Measurements from ENCODE around the gene RDH5.

RDH5 gene

DNA sequence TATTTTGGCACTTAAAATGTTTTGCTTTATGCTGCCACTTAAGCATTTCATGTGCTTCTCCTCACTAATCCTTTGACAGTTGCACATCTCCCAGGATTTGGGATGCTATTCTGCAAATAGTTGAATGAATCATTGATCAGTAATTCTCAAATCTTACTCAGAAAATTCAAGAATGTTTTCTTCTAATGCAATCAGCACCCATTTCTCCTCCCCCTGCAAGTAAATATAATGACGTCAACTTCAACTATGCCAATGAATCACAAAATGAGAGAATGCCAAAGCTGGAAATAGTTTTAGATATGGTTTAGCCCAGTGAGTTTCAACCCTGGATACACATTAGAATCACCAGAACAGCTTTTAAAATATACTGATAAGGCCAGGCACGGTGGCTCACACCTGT, 6.5 kb upstream of the RDH5 start:
- DNase-seq = no peak

DNA sequence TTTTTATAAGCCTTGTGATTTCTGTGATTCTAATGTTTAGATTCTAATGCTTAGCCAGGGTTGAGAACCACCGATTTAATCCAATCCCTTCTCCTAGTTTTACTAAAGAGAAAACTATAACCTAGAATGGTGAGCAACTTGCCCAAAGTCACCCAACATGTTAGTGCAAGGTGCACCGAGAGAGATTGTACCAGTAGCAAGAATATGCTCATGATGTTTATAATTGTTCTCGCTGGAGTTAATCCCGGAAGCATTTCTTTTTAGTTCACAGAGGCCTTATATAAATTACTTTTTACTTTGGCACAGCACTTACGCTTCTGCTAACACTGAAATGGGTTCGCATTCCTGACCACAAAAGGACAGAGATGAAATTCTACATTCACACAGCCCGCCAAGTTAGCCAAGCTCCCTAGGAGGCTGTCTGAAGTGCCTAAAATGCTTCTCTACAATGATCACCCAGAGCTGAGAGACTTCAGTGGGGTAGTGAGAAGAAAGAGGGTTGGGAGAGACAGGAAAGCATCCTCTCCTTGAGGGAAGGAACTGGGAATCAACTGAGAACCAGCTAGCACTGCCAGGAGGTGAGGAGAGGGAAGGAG, 4.9 kb upstream of the RDH5 start:
- no peak for DNase-seq

DNA sequence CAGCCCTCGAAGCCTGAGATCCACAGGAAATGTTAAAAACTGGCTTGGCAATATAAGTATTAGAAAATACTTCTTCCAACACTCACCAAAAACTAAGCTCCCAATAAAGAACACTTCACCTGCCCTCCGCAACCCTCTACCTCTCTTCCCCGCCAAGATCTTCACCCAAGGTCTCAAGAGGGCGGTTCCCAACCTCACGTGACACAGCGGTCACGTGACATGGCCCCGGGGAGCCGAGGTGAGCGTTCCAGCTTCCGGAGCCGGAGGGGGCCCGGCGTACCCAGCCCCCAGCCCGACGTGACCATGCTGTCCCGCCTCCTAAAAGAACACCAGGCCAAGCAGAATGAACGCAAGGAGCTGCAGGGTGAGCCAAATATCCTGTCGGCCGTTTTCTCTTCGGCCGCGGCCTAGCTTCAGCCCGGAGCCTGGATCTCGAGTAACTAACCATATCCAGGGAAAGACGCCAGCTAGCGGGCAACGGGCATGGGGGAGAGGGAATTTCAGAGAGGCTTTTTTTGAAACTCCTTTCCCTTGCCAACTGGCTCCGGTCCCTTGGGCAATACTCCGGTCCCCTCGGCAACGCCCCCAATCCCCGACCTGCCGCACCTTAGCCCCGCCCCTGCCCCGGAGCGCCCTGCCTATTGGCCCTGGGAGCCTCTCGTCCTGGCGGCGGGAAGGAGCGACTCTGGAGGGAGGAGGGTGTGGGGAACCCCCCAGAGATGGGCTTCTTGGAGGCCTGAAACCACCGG, 4.2 kb upstream of the RDH5 start, which contains the start of gene BLOC1S1:
Gene BLOC1S1 (plus strand): TSS at position 214 of the 749 bp plus-strand sequence. CDS start 6 bp downstream, at position 220.
- peak; percentile 76 for DNase-seq

DNA sequence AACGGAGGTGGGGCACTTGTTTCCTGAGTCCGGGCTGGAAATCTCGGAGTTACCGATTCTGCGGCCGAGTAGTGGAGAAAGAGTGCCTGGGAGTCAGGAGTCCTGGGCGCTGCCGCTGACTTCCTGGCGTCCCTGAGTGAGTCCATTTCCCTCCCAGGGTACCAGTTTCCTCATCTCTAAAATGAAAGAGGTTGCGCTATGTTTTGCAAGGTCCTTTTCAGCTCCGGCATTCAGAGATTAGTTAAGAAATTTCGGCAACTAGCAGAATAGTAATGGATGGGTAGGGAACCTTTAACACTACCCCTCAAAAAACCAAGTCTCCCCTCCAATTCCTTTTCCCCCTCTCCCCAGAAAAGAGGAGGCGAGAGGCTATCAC, 3.6 kb upstream of the RDH5 start:
- no peak for DNase-seq

DNA sequence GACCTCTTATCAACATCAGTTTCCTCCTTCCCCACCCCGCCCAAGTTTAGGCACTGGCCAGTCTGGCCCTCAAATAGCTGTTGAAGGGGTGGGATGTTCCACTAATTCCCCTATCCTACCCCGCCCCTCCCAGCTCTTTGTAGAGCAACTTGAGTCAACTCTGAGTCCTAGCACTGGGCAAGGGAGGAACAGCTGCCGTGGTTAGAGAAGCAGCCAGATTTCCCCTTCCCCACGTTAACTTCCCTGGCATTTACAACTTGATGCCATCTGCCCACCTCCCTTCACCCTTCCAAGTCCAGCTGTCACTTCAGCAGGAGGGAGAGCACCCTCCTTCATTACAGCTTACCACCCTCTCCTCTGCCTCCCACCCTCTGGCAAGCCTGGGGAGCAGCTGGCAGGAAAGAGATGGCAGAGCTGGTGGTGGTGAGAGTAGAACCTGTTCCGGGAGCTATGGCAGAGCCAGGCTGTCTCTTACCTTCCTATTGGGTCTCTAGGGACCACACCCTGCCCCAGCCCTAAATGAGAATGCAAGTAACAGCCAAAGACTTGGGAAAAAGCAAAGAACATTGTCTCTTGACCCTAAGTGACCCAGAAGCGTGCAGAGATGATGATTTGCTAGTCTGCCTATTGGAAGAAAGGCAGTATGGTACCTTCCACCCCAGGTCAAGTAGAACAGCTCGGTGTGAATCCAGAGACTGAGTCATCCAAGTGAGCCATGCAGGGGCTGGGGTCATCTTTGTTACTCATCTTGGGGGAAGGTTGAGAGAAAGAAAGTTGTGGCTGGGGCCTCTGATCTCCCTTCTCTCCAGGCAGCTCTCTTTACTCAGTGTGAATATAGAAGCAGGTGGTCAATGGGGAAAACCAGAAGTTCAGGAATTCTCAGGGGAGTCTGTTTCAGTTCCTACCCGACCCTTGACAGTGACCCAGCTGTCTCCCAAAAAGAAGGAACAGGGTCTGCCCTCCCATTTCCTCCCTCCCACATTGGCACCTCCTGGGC, 2.9 kb upstream of the RDH5 start:
- DNase-seq = no peak

DNA sequence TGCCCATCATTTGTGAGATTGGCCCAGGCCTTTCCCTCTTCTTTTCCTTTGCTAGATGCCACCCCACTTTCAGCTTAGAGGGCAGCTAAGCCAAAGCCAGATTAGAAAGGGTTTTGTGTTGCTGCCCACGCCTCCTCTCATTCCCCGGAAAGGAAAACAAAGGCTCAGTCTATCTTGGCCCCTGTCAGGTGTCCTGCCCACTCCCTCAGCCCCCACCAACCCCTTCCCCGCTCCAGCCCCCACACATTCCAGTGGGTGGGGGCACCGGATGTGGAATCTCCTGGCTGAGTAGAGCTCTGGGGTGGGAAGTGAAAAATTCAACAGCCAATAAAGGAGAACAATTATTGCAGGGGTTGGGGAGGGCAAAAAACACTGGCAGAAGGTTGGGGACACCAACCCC, 2.2 kb upstream of the RDH5 start:
- DNase-seq = no peak

DNA sequence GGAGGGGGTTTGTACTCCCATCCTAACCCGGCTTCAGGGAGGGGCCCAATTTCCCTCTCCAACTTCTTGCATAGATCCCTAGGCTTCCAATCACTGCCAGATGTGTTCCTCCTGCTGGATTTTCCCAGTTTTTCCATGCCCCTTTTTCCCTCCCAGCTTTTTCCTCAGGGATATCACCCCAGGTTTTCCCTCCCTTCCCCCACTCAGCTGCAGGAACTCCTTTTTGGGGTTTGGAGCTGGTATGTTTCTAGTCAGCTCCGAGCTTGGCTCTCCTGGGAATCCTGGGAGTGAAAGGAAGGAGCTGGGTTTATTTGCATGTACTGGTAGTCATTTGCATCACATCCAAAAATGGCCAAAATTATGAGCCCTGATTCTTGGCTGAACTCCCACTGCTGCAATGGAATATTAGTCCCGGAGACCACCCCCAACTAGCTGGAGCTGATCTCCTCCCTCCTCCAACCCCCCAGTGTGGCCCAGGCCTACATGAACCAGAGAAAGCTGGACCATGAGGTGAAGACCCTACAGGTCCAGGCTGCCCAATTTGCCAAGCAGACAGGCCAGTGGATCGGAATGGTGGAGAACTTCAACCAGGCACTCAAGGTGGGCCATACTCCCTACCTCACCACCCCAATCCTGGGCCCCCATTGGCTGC, 1.4 kb upstream of the RDH5 start:
- no peak for DNase-seq

DNA sequence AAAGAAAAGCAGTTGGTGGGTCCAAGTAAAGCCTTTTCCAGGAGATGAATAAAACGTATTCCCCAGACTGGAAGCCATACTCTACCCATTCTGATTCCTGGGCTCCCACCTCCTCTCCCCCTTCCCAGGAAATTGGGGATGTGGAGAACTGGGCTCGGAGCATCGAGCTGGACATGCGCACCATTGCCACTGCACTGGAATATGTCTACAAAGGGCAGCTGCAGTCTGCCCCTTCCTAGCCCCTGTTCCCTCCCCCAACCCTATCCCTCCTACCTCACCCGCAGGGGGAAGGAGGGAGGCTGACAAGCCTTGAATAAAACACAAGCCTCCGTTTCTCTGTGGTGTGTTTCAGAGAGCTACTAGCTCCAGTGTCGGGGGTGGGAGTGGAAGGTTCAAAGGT, 822 bp upstream of the RDH5 start:
- DNase-seq = no peak

DNA sequence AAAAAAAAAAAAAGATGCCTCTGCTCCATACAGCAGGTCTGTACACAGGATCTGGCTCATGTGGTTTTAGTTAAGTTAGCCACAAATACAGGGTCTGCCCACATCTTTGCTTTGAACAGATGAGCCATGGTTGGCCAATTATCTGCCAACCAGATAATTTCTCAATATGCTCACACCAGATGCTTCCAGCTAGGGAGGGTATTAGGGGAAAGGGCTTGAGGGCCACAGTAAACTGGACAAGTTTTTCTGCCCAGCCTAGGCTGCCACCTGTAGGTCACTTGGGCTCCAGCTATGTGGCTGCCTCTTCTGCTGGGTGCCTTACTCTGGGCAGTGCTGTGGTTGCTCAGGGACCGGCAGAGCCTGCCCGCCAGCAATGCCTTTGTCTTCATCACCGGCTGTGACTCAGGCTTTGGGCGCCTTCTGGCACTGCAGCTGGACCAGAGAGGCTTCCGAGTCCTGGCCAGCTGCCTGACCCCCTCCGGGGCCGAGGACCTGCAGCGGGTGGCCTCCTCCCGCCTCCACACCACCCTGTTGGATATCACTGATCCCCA, 776 bp downstream of the RDH5 start:
- DNase-seq = no peak

DNA sequence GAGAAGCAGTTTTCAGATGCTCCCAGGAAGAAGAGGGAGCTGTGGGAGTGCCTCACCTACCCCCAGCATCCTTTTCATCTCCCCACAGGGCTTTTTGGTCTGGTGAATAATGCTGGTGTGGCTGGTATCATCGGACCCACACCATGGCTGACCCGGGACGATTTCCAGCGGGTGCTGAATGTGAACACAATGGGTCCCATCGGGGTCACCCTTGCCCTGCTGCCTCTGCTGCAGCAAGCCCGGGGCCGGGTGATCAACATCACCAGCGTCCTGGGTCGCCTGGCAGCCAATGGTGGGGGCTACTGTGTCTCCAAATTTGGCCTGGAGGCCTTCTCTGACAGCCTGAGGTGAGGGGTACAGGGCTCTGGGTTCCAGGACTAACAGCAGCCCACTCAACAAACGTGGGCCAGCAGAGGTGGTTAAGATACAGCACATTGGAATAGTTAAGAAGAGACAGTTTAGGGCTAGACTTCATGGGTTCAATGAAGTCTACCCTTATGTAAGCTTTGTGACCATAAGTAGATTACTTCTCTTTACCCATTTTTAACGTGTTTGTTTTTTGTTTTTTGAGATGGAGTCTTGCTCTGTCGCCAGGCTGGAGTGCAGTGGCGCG, 1.5 kb downstream of the RDH5 start:
- no peak for DNase-seq

DNA sequence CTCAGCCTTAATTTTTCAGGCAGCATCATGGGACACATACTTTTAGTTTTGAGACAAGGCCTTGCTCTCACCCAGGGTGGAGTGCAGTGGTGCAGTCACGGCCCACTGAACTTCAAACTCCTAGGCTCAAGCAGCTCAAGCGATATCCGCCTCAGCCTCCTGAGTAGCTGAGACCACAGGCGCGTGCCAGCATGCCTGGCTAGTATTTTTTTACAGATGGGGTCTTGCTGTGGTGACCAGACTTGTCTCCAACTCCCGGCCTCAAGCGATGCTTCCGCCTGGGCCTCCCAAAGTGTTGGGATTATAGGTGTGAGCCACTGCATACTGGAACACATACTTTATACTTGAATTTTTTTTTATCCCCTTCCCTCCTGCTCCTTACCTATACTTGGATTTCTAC, 2.8 kb downstream of the RDH5 start:
- DNase-seq = no peak

DNA sequence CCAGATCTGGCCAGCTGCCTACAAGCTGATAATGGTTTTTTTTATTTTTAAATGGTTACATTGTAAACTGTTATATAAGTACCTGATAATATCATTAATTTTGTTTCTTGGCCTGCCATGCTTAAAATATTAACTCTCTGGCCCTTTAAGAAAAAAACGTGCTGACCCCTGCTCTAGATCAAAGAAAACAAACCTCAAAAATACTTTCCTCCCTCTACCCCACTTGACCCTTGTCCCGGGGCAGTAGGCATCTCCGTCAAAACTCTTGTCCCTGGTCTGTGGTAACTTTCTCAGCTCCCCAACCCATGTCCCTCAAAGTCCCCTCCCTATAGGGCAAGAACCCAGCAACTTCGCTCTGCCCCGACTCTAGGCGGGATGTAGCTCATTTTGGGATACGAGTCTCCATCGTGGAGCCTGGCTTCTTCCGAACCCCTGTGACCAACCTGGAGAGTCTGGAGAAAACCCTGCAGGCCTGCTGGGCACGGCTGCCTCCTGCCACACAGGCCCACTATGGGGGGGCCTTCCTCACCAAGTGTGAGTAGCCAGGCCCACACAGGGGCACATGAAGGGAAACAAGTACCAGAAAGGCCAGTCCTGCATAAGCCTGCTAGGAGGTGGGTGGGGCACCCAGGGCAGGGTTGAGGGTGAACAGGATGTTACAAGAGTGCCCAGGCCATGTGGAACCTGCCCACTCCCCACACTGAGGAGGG, 3.5 kb downstream of the RDH5 start:
- DNase-seq = no peak

DNA sequence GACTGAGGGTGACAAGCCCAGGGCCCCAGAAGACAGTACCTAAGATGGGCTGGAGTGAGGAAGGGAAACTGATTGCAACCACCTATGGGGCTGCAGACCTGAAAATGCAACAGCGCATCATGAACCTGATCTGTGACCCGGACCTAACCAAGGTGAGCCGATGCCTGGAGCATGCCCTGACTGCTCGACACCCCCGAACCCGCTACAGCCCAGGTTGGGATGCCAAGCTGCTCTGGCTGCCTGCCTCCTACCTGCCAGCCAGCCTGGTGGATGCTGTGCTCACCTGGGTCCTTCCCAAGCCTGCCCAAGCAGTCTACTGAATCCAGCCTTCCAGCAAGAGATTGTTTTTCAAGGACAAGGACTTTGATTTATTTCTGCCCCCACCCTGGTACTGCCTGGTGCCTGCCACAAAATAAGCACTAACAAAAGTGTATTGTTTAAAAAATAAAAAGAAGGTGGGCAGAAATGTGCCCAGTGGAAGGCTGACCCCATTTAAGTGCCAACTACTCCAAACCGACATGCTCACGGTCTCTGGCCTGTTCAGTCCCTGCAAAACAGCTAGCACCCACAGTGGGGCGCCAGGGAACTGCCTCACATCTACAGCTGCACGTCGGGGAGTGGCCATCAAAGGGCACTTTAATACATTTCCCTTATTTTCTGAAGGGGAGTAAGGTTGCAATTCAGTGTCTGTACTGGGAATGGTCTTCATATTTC, 4.2 kb downstream of the RDH5 start:
- no peak for DNase-seq

DNA sequence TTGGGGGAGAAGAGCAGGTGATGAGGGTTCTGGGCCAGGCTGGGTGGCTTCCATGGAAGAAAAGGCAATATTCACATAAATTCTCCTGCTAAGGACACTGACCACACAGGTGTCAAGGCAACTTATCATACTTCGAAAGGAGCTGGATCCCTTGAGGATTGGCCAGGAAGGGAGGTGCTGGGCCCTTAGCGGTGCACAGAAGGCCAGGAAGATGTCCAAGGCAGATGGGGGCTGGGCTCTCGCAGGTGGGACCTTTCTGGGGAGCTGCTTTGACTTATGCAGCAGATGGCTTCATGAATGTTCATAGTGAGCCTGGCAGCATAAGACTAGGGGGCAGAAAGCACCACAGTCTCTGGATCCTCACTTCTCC, 4.7 kb downstream of the RDH5 start:
- no peak for DNase-seq

DNA sequence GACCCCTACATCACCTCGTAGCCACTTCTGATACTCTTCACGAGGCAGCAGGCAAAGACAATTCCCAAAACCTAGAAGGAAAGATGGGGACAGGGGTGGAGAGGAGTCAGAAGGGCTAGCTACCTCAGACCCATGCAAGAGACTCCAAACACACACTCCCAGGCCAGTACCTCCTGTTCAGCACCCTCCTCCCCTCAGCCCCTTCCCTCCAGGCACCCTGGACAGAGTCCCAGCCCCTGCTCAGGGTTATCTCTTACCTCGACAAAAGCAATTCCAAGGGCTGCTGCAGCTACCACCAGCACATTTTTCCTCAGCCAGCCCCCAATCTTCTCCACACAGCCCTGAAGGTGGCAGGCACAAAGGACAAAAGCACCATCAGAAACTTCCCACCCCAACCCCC, 5.4 kb downstream of the RDH5 start:
- DNase-seq = no peak

DNA sequence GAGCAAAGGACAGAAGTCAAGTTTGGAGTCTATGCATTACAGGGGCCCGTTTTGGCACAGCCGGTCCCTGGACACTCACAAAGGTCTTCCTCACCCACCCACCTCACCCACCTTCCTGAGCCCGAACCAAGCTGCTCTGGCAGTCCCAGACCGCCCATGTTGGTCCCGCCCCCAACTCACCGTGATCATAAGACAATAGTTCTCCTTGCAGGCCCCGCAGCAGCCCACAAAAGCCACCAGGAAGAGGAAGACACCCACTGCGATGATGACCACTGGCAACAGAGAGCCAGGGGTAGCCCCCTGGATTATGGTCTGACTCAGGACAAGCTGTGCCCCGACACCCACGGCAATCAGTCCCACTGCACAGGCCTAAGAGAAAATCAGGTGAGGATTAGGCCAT, 6.8 kb downstream of the RDH5 start:
- no peak for DNase-seq

DNA sequence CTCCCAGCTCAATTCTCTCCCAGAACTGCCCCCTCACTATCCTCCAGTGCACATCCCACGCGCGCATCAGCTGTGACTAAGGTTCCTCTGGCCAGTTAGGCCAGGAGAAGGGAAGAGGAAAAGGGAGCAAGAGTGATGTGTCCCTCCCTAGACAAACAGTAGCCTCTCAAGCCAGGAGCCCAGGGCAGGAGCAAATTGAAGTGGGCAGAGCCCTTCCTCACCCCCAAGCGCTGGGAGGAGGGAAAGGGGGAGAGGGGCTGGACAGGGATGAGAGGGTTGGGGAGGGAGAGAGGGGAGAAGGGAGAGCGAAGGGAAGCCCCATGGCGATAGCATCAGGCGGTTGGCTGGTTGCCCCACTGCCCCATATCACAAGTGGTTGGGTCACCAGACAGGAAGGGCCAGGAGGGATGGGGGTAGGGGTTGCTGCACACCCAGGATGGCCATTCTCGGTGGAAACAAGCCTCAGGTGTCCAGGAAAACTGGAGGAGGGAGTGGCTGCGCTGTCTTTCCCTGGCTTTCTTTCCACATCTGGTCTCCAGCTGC, 7.5 kb downstream of the RDH5 start:
- no peak for DNase-seq

DNA sequence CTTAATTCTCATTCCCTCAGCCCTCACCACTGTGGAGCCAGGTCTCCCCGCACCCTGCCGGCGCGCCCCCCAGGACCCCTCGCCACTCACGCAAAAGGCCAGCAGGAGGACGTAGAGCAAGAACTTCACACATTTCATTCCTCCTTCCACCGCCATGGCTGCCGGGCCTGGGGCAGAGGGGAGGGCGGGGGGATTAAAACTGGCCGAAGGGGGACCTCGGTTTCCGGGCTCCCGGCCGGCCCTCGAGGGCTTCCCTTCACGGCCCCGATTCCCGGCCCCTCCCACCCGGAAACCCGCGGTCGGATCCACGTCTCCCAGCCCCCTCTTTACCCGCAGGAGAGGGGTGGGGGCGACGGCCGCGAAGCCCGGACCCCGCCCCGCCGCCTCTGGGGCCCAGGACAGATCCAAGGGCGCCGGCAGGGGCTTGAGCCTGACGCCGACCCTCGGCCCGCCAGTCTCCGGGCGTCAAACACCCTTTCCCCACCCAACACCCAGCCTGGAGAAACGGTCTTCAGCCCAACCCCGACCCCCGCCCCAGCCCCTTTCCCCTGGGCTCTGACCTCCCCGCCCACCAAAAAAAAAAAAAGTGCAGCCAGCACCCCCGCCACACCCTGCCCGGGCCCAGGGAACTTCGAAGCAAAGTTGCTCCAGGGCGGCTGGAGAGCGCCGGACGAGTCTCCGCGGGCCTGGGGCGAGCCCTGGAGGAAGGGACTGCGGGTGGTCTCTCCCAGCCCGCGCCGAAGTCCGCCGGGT, 8.2 kb downstream of the RDH5 start:
- DNase-seq = no peak

DNA sequence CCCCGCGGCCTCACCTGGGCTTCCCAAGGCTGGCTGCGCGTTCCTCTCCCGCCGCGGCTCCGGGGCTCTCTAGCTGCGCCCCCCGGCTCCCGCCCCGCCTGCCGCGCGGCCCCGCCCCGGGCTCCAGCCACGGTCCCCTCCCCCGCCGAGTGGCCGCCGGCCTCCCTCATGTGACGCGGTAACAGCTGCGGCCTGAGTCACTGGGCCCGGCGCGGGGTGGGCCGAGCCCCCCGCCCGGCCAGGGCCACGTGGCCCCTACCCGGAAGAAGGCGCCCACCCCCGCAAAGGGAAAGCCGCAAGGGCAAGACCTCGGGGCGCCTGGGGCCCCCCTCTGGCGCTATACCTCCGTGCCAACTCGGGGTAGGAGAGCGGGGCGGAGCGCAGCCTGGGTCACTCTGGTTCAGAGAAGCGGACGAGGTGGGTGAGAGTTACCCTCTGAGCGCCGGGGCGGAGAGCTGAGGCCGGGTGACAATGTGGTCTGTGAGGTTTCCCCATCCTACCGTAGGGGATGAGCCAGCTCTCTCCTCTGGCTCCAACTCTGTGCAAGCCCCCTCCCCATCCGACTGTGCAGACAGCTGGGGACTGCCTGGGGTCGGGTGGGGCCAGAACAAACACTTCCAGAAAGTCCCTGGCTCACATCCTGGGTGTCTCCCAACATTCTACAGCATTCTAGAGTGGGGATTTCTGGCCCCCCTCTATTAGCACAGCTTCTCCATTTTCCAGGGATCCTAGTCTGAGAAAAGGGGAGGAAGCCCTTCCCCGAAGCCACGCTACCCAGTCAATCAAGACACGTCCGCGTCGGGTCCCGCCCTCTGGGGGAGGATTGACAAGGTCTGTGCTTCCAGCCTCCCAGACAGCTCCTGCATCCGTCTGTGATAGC, 9.0 kb downstream of the RDH5 start, which contains the start of gene CD63:
Gene CD63 (minus strand): TSS at position 71 of the 880 bp plus-strand sequence. CDS start 668 bp downstream, outside the sequence.
- DNase-seq = peak; percentile 39
